Stimulated activated CD8-positive, alpha-beta memory T cell treated with anti-CD3 and anti-CD28 coated beads, Interleukin-7, amount 100 ng/mL, for 24 hours (primary cell): ENCODE results near the gene GAGE10.
"Not testable (repeated sequence)": the region's sequence is repeated elsewhere in the genome, so short reads cannot be mapped to it uniquely, and the experiment has no call there.

Experiments
- DNase-seq: peaks from one replicate; pipeline ENCODE4 v3.0.0-alpha.2; 2020; ENCODE audit warnings: low read depth

The GAGE10 gene

GRCh38 chrX:49276671-49277534 is 26.5 kb upstream of the GAGE10 start:
- DNase-seq: no peak

- DNase-seq: no peak
These were observed 26.0 kb upstream of the GAGE10 start for GRCh38 chrX:49277535-49277830.

- DNase-seq: no peak
These were observed 25.4 kb upstream of the GAGE10 start for GRCh38 chrX:49278081-49278480.

GRCh38 chrX:49282647-49283011 is 20.8 kb upstream of the GAGE10 start:
- no peak for DNase-seq

- DNase-seq: no peak
These were observed 19.2 kb upstream of the GAGE10 start for GRCh38 chrX:49284212-49284611.

- DNase-seq: no peak
These were observed 17.3 kb upstream of the GAGE10 start for GRCh38 chrX:49286136-49286535.

- DNase-seq: no peak
These were observed 16.9 kb upstream of the GAGE10 start for GRCh38 chrX:49286581-49286980.

GRCh38 chrX:49287665-49288064 is 15.8 kb upstream of the GAGE10 start:
- DNase-seq: no peak

- no peak for DNase-seq
These were observed 13.2 kb upstream of the GAGE10 start for GRCh38 chrX:49290215-49290614.

- peak; percentile 54 for DNase-seq
These were observed 11.7 kb upstream of the GAGE10 start for GRCh38 chrX:49291615-49292337.

GRCh38 chrX:49292400-49293362 is 10.8 kb upstream of the GAGE10 start:
- DNase-seq: no peak

GRCh38 chrX:49299293-49299692 is 4.2 kb upstream of the GAGE10 start:
- DNase-seq: not testable (repeated sequence)

GRCh38 chrX:49300703-49301102 is 2.7 kb upstream of the GAGE10 start:
- no peak for DNase-seq

- DNase-seq: not testable (repeated sequence)
These were observed 4.3 kb downstream of the GAGE10 start for GRCh38 chrX:49307775-49308174.

GRCh38 chrX:49308604-49309269 is 5.3 kb downstream of the GAGE10 start:
- no peak for DNase-seq

- DNase-seq: no peak
These were observed 6.0 kb downstream of the GAGE10 start for GRCh38 chrX:49309401-49309981.

GRCh38 chrX:49310371-49310770 is 6.9 kb downstream of the GAGE10 start:
- DNase-seq: no peak

- DNase-seq: no peak
These were observed 8.7 kb downstream of the GAGE10 start for GRCh38 chrX:49312176-49312575.

GRCh38 chrX:49316085-49316484 is 12.6 kb downstream of the GAGE10 start:
- DNase-seq: no peak

- not testable (repeated sequence) for DNase-seq
These were observed 18.3 kb downstream of the GAGE10 start, which contains the start of gene GAGE12J for GRCh38 chrX:49321737-49322136. Gene GAGE12J, plus strand, starts transcription at chrX:49322037. Its CDS starts 1,157 bp downstream, at chrX:49323194.

- not testable (repeated sequence) for DNase-seq
These were observed 18.8 kb downstream of the GAGE10 start for GRCh38 chrX:49322266-49322665.
